ENCODE measurements around the gene MNT. TPM values are rescaled to one million over a fixed set of nuclear protein-coding genes. Genes with fewer than 3 reads are reported as not detected.
A peak's percentile ranks its signal among the peaks of the same experiment; 100 is the strongest.
"Not testable (repeated sequence)": the region's sequence is repeated elsewhere in the genome, so short reads cannot be mapped to it uniquely, and the experiment has no call there.

MNT gene, protein sequence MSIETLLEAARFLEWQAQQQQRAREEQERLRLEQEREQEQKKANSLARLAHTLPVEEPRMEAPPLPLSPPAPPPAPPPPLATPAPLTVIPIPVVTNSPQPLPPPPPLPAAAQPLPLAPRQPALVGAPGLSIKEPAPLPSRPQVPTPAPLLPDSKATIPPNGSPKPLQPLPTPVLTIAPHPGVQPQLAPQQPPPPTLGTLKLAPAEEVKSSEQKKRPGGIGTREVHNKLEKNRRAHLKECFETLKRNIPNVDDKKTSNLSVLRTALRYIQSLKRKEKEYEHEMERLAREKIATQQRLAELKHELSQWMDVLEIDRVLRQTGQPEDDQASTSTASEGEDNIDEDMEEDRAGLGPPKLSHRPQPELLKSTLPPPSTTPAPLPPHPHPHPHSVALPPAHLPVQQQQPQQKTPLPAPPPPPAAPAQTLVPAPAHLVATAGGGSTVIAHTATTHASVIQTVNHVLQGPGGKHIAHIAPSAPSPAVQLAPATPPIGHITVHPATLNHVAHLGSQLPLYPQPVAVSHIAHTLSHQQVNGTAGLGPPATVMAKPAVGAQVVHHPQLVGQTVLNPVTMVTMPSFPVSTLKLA
- 10 to 100 TPM; 13.7 to 27.7 (median 20.9) TPM for total RNA-seq

DNA sequence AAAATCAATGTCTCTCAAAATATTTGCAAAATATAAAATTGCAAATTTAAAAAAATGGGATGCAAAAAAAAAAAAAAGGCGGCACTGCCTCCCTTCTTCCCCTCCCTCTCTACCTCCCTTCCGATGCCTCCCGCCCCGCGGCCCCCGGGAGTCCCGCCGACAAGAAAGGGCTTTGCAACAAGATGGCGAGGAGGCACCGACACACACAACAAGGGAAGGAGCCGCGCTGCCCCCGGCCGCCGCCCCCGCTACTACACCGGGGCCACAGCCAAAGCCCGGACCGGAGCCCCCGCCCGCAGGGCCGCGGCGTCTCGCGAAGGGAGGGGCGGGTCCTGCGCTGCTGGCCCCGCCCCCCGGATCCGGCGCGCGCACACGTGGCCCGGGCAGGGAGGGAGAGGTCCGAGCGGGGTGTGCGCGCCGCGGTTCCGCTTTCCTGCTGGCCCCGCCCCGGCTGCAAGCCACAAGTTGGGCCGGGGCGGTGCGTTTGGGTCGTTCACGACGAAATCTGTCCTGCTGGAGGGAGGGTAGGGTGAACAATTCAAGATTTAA is at the start of gene MNT:
Gene MNT, minus strand, starts transcription at position 184 of the 549 bp plus-strand sequence. CDS start 348 bp downstream, outside the sequence.
- Histone ChIP-seq H3K27ac (peak within 1 kb of the TSS; percentile 98 to 100 (median 100)), H3K4me3 (peak within 1 kb of the TSS; percentile 81 to 92 (median 90)), H3K27me3 (no peaks in the 10 kb centered on the region), H3K4me1 (peaks cover 54 to 72% (median 67%) of the 10 kb centered on the region in 4 donors), H3K9me3 (no peaks in the 10 kb centered on the region), H3K36me3 (no peaks in the 10 kb centered on the region)
- in situ Hi-C loops (cut with MboI; ENCODE audit: low pct_ligation_motif_present in 1 of 4, low pct_unique_long_range_greater_than_20kb in 1 of 4, low sequenced_read_pairs in 3 of 4) (no loop called here), intact Hi-C loops (cut with DNase I; ENCODE audit: low total_unique reads) (no loop called here)
- TF ChIP-seq EP300 (IDR thresholded peaks at IDR 0.05; ENCODE audit: low read depth) (no peak), POLR2A (IDR thresholded peaks at IDR 0.05) (peak; percentile 80), POLR2AphosphoS5 (IDR thresholded peaks at IDR 0.05) (peak; percentile 90 to 93 (median 91))
- TF ChIP-seq, protein P1, sequence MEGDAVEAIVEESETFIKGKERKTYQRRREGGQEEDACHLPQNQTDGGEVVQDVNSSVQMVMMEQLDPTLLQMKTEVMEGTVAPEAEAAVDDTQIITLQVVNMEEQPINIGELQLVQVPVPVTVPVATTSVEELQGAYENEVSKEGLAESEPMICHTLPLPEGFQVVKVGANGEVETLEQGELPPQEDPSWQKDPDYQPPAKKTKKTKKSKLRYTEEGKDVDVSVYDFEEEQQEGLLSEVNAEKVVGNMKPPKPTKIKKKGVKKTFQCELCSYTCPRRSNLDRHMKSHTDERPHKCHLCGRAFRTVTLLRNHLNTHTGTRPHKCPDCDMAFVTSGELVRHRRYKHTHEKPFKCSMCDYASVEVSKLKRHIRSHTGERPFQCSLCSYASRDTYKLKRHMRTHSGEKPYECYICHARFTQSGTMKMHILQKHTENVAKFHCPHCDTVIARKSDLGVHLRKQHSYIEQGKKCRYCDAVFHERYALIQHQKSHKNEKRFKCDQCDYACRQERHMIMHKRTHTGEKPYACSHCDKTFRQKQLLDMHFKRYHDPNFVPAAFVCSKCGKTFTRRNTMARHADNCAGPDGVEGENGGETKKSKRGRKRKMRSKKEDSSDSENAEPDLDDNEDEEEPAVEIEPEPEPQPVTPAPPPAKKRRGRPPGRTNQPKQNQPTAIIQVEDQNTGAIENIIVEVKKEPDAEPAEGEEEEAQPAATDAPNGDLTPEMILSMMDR (IDR thresholded peaks at IDR 0.05), result no peak
- 0% methylated on average over 28 of the region's 51 CpGs; no CpG with 5 or more reads in 1 of the 2 donors for WGBS, 2 donors (ENCODE audit: low coverage in 1 of 2)
- DNase-seq, result peak; percentile 96

DNA sequence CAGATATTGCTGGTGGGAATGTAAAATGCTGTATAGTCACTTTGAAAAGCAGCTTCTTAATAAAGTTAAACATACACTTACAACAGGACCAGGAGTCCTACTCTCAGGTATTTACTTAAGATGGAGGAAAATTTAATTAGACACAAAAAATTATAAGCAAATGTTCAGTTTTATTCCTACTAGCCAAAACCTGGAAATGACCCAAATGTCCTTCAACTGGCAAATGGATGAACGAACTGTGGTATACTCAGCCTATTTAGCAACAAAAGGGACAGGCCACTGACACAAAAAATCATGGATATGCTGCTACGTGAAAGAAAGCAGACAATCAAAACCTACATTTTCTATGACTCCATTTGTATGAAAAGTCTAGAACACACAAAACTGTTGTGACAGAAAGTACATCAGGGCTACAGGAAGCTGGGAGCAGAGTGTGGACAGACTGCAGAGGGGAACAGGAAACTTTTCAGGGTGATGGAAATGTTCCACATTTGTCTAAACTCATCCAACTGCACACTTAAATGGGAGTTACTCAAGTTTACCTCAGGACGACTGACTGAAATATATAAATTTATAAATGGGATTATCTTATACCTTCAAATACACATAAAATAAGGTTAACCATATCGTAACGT is 49.3 kb upstream of the MNT start:
- DNase-seq, result no peak
- in situ Hi-C loops (cut with MboI; ENCODE audit: low pct_ligation_motif_present in 1 of 4, low pct_unique_long_range_greater_than_20kb in 1 of 4, low sequenced_read_pairs in 3 of 4), result no loop called here

DNA sequence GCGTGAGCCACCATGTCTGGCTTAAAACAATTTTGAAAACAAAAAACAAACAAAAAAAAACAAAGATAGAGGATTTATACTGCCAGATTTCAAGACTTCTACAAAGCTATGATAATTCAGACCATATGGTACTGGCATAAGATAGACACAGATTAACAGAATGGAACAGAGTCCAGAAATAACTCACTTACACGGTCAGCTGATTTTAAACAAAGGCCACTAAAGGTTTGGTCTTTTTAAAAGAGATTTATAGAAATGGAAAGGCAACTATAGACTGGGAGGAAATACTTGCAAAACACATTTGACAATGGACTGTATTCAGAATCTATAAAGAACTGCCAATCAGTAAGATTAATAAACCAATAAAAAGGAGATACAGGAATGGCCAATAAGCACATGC is 48.6 kb upstream of the MNT start:
- H3K27ac ChIP-seq, result no peak overlapping the region
- H3K9me3 ChIP-seq, result no peaks in the 10 kb centered on the region
- TF ChIP-seq, protein P1 (IDR thresholded peaks at IDR 0.05), result no peak
- TF ChIP-seq EP300 (IDR thresholded peaks at IDR 0.05; ENCODE audit: low read depth) (no peak), POLR2A (IDR thresholded peaks at IDR 0.05) (no peak), POLR2AphosphoS5 (IDR thresholded peaks at IDR 0.05) (no peak)
- no peak for DNase-seq
- in situ Hi-C loops (cut with MboI; ENCODE audit: low pct_ligation_motif_present in 1 of 4, low pct_unique_long_range_greater_than_20kb in 1 of 4, low sequenced_read_pairs in 3 of 4) (no loop called here), intact Hi-C loops (cut with DNase I; ENCODE audit: low total_unique reads) (no loop called here)
- no peaks in the 10 kb centered on the region for H3K4me1 ChIP-seq
- no peaks in the 10 kb centered on the region for H3K27me3 ChIP-seq
- WGBS, 2 donors (ENCODE audit: low coverage in 1 of 2), result 83 to 89% methylated on average over 2 of the region's 2 CpGs
- H3K36me3 ChIP-seq, result no peaks in the 10 kb centered on the region
- no peak overlapping the region for H3K4me3 ChIP-seq

More for the DNA sequence above, 49.3 kb upstream of the MNT start:
- Histone ChIP-seq H3K9me3 (no peaks in the 10 kb centered on the region), H3K4me1 (no peaks in the 10 kb centered on the region), H3K4me3 (no peak overlapping the region), H3K27ac (no peak overlapping the region), H3K27me3 (no peaks in the 10 kb centered on the region), H3K36me3 (no peaks in the 10 kb centered on the region)
- TF ChIP-seq EP300 (IDR thresholded peaks at IDR 0.05; ENCODE audit: low read depth), result no peak
- TF ChIP-seq POLR2A (IDR thresholded peaks at IDR 0.05), result no peak
- intact Hi-C loops (cut with DNase I; ENCODE audit: low total_unique reads), result no loop called here
- WGBS, 2 donors (ENCODE audit: low coverage in 1 of 2), result 77 to 79% methylated on average over 5 of the region's 5 CpGs

DNA sequence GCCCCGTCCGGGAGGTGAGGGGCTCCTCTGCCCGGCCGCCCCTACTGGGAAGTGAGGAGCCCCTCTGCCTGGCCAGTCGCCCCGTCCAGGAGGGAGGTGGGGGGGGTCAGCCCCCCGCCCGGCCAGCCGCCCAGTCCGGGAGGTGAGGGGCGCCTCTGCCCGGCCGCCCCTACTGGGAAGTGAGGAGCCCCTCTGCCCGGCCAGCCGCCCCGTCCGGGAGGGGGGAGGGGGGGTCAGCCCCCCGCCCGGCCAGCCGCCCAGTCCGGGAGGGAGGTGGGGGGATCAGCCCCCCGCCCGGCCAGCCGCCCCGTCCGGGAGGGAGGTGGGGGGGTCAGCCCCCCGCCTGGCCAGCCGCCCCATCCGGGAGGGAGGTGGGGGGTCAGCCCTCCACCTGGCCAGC is 46.6 kb upstream of the MNT start:
- H3K36me3 ChIP-seq; in situ Hi-C loops (cut with MboI; ENCODE audit: low pct_ligation_motif_present in 1 of 4, low pct_unique_long_range_greater_than_20kb in 1 of 4, low sequenced_read_pairs in 3 of 4); H3K27me3 ChIP-seq; H3K4me1 ChIP-seq; H3K27ac ChIP-seq; H3K4me3 ChIP-seq; DNase-seq; intact Hi-C loops (cut with DNase I; ENCODE audit: low total_unique reads); H3K9me3 ChIP-seq: not testable (repeated sequence)
- WGBS, 2 donors (ENCODE audit: low coverage in 1 of 2), result no CpG with 5 or more reads among the region's 29 CpGs

DNA sequence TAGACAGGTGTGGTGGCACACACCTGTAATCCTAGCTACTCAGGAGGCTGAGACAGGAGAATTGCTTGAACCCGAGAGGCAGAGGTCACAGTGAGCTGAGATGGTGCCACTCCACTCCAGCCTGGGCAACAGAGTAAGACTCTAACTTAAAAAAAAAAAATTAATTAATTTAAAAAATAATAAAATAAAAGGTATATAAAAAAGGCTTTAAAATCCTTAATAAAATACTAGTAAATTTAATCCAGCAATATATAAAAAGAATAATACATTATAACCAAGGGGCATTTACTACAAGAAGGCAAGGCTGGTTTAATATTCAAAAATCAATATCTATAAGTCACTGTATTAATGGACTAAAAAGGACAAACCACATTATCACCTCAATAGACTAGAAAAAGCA is 44.8 kb upstream of the MNT start:
- intact Hi-C loops (cut with DNase I; ENCODE audit: low total_unique reads), result no loop called here
- Histone ChIP-seq H3K4me1 (peaks cover 0 to 12% (median 9%) of the 10 kb centered on the region in 4 donors), H3K9me3 (no peaks in the 10 kb centered on the region), H3K27ac (no peak overlapping the region), H3K27me3 (no peaks in the 10 kb centered on the region), H3K36me3 (peaks cover 0 to 4% (median 1%) of the 10 kb centered on the region in 4 donors), H3K4me3 (no peak overlapping the region)
- WGBS, 2 donors (ENCODE audit: low coverage in 1 of 2), result 97 to 100% methylated on average over 1 of the region's 1 CpG
- in situ Hi-C loops (cut with MboI; ENCODE audit: low pct_ligation_motif_present in 1 of 4, low pct_unique_long_range_greater_than_20kb in 1 of 4, low sequenced_read_pairs in 3 of 4), result no loop called here
- DNase-seq, result no peak
- TF ChIP-seq POLR2AphosphoS5 (IDR thresholded peaks at IDR 0.05) (no peak), POLR2A (IDR thresholded peaks at IDR 0.05) (no peak), EP300 (IDR thresholded peaks at IDR 0.05; ENCODE audit: low read depth) (no peak)
- TF ChIP-seq, protein P1 (IDR thresholded peaks at IDR 0.05), result no peak

Measured in transverse colon (tissue), 4 donors.